Thyroid gland (tissue), 4 donors: ENCODE measurements around the gene BNIPL.

ENCODE experiments used
- CTCF ChIP-seq, 6 experiments: fragments of 200-600 bp in 3 of 6; fragments of 450-650 bp in 3 of 6; sonication (generic) in 3 of 6; IDR thresholded peaks; one replicate each; pipeline ENCODE4 v1.5.1; 2016 to 2019; ENCODE audit warnings: antibody characterized with exemption in 6 of 6, mild to moderate bottlenecking in 2 of 6, inconsistent platforms in 1 of 6, moderate library complexity in 1 of 6
- POLR2A ChIP-seq, 2 donors: fragments of 450-650 bp; IDR thresholded peaks; one replicate each; pipeline ENCODE4 v1.6.1; 2017; ENCODE audit warnings: antibody characterized with exemption in 2 of 2, mild to moderate bottlenecking in 2 of 2, moderate library complexity in 1 of 2

GRCh38 chr1:151002051-151002450, 34.3 kb upstream of the BNIPL start:
- TF ChIP-seq CTCF (IDR thresholded peaks at IDR 0.05) (no peak), POLR2A (IDR thresholded peaks at IDR 0.05) (no peak)
